SK-N-SH (cell line): ENCODE data around the gene ACTN2. TPM values are rescaled to one million over a fixed set of nuclear protein-coding genes. Genes with fewer than 3 reads are reported as not detected.

ENCODE experiments used
- CTCF ChIA-PET: fragments of 300-600, 350-600 bp; formaldehyde crosslinking; extraction: SDS; loops from one replicate; lab custom pipeline; 2021; lab: Yijun Ruan, JAX
- POLR2A ChIA-PET: fragments of 350-600 bp; sonication (Branson Sonifier 250); formaldehyde crosslinking; extraction: SDS; loops from one replicate; lab custom pipeline; 2020; ENCODE audit warnings: antibody characterized with exemption, inconsistent platforms; lab: Yijun Ruan, JAX
- DNase-seq: peaks from one replicate; pipeline ENCODE4 v3.0.0; 2012
- H2AFZ ChIP-seq: fragments of 200-600 bp; sonication (generic); 2 replicates; pipeline ENCODE4 v1.8.1; 2016; ENCODE audit warnings: antibody characterized with exemption, mild to moderate bottlenecking, low read depth
- H3F3A ChIP-seq: fragments of 200-600 bp; sonication (generic); replicated peaks from 2 replicates; pipeline ENCODE3; 2016; ENCODE audit warnings: antibody characterized with exemption, mild to moderate bottlenecking; ENCODE audit not compliant: insufficient read depth
- H3K27ac ChIP-seq, 2 experiments: fragments of 200-500 bp in 1 of 2; fragments of 200-600 bp in 1 of 2; sonication (Bioruptor generic) in 1 of 2; sonication (generic), shearing (Covaris generic) in 1 of 2; 2 replicates each; pipeline versions ENCODE4 v1.5.1 to v1.6.1; 2014 to 2016; ENCODE audit warnings: low read depth in 2 of 2, inconsistent platforms in 1 of 2, low read length in 1 of 2, mild to moderate bottlenecking in 1 of 2, mixed read lengths in 1 of 2
- H3K27me3 ChIP-seq: fragments of 200-600 bp; sonication (generic), shearing (Covaris generic); 2 replicates; pipeline ENCODE4 v1.6.1; 2016; ENCODE audit warnings: mixed run types; ENCODE audit not compliant: insufficient read depth
- H3K36me3 ChIP-seq, 2 experiments: fragments of 200-500 bp in 1 of 2; fragments of 200-600 bp in 1 of 2; sonication (Bioruptor generic) in 1 of 2; sonication (generic) in 1 of 2; replicated peaks in 1 of 2; 2 replicates each; pipeline versions ENCODE3 to v1.5.1; 2014 to 2016; ENCODE audit warnings: low read length in 1 of 2, mild to moderate bottlenecking in 1 of 2; ENCODE audit not compliant: insufficient read depth in 2 of 2, control insufficient read depth in 1 of 2
- H3K4me1 ChIP-seq, 2 experiments: fragments of 200-500 bp in 1 of 2; fragments of 200-600 bp in 1 of 2; sonication (Bioruptor generic) in 1 of 2; sonication (generic), shearing (Covaris generic) in 1 of 2; 2 replicates each; pipeline versions ENCODE4 v1.5.1 to v1.6.1; 2014 to 2016; ENCODE audit warnings: low read depth in 1 of 2, low read length in 1 of 2, mixed run types in 1 of 2; ENCODE audit not compliant: insufficient read depth in 2 of 2, control insufficient read depth in 1 of 2
- H3K4me2 ChIP-seq: fragments of 200-600 bp; sonication (generic), shearing (Covaris generic); 2 replicates; pipeline ENCODE4 v1.6.1; 2017; ENCODE audit warnings: mixed run types
- H3K4me3 ChIP-seq, 2 experiments: fragments of 200-500 bp in 1 of 2; fragments of 200-600 bp in 1 of 2; sonication (Bioruptor generic) in 1 of 2; sonication (generic), shearing (Covaris generic) in 1 of 2; 2 replicates each; pipeline versions ENCODE4 v1.5.1 to v1.8.1; 2014 to 2016; ENCODE audit warnings: low read depth in 2 of 2, inconsistent platforms in 1 of 2, low read length in 1 of 2, mild to moderate bottlenecking in 1 of 2, mixed read lengths in 1 of 2, moderate library complexity in 1 of 2
- H3K79me2 ChIP-seq: fragments of 200-600 bp; sonication (generic); 2 replicates; pipeline ENCODE4 v1.8.1; 2017; ENCODE audit warnings: mild to moderate bottlenecking; ENCODE audit not compliant: insufficient read depth
- H3K9ac ChIP-seq: fragments of 200-600 bp; sonication (generic); 2 replicates; pipeline ENCODE4 v1.6.1; 2017; ENCODE audit warnings: mixed run types
- H3K9me2 ChIP-seq: fragments of 200-600 bp; sonication (generic); 2 replicates; pipeline ENCODE4 v1.6.1; 2017; ENCODE audit warnings: mixed run types
- H3K9me3 ChIP-seq: fragments of 200-600 bp; sonication (generic); 2 replicates; pipeline ENCODE4 v1.6.1; 2017; ENCODE audit warnings: mixed run types, mild to moderate bottlenecking, moderate library complexity
- H4K20me1 ChIP-seq: fragments of 200-600 bp; sonication (generic); 2 replicates; pipeline ENCODE4 v1.6.1; 2017; ENCODE audit warnings: mild to moderate bottlenecking, mixed run types; ENCODE audit not compliant: insufficient read depth
- ELF1 ChIP-seq: IDR thresholded peaks from 2 replicates; pipeline ENCODE4 v1.4.0; 2012
- EP300 ChIP-seq, 2 experiments: IDR thresholded peaks; 2 replicates each; pipeline versions ENCODE4 v1.4.0 to v1.6.1; 2012; ENCODE audit warnings: borderline replicate concordance in 1 of 2, low read depth in 1 of 2, low read length in 1 of 2
- FOSL2 ChIP-seq: IDR thresholded peaks from 2 replicates; pipeline ENCODE4 v1.4.0; 2012; ENCODE audit warnings: low read depth, mild to moderate bottlenecking, moderate library complexity, borderline replicate concordance
- FOXJ3 ChIP-seq: sonication (generic); formaldehyde crosslinking; IDR thresholded peaks from 2 replicates; pipeline ENCODE4 v1.5.1; 2020; ENCODE audit warnings: mild to moderate bottlenecking, missing genetic modification reagents
- FOXM1 ChIP-seq: IDR thresholded peaks from 2 replicates; pipeline ENCODE4 v1.4.0; 2012; ENCODE audit warnings: low read depth, mild to moderate bottlenecking
- GATA2 ChIP-seq: sonication (generic); formaldehyde crosslinking; IDR thresholded peaks from 2 replicates; pipeline ENCODE4 v1.5.0; 2020; ENCODE audit warnings: mild to moderate bottlenecking, missing genetic modification reagents
- JUND ChIP-seq: IDR thresholded peaks from 2 replicates; pipeline ENCODE4 v1.4.0; 2012
- MXI1 ChIP-seq: IDR thresholded peaks from 2 replicates; pipeline ENCODE4 v1.6.1; 2012; ENCODE audit warnings: mild to moderate bottlenecking, low read depth, low read length, improper control_type of control experiment
- POLR2AphosphoS5 ChIP-seq: IDR thresholded peaks from 2 replicates; pipeline ENCODE4 v1.6.1; 2012; ENCODE audit warnings: low read depth, low read length
- RCOR1 ChIP-seq: fragments of 150-350 bp; IDR thresholded peaks from 2 replicates; pipeline ENCODE4 v1.6.1; 2017; ENCODE audit warnings: antibody characterized with exemption, low read length
- TAF1 ChIP-seq: IDR thresholded peaks from 2 replicates; pipeline ENCODE4 v1.6.1; 2012; ENCODE audit warnings: low read depth, mild to moderate bottlenecking, low read length, moderate library complexity, borderline replicate concordance
- TCF12 ChIP-seq: IDR thresholded peaks from 2 replicates; pipeline ENCODE4 v1.4.0; 2012
- WGBS: methylation state at CpG from one replicate; pipeline ENCODE4 v1.1.6; 2017; ENCODE audit warnings: low lambda C conversion rate; 5-methylcytosine and 5-hydroxymethylcytosine counted together
- polyA plus RNA-seq, 3 experiments: library from polyadenylated mRNA; depleted of rRNA; stranded (reverse); fragments of >200 nt; gene quantifications; 2 replicates each; pipeline ENCODE4 v1.2.3, GENCODE V29; 2012
- TF ChIP-seq, protein P1 (sequence below): IDR thresholded peaks from 2 replicates; pipeline ENCODE4 v1.6.1; 2012; ENCODE audit warnings: mild to moderate bottlenecking, low read depth, low read length, moderate library complexity
- TF ChIP-seq, protein P2 (sequence below): fragments of 150-350 bp; IDR thresholded peaks from 2 replicates; pipeline ENCODE4 v1.6.1; 2017; ENCODE audit warnings: antibody characterized with exemption, low read length, low read depth, borderline replicate concordance
- TF ChIP-seq, protein P3 (sequence below): IDR thresholded peaks from 2 replicates; pipeline ENCODE4 v1.4.0; 2012; ENCODE audit warnings: low read depth

ACTN2 gene
- polyA plus RNA-seq, 1 of the 3 experiments (the other 2 are of a cell fraction) = 0.15 TPM

DNA sequence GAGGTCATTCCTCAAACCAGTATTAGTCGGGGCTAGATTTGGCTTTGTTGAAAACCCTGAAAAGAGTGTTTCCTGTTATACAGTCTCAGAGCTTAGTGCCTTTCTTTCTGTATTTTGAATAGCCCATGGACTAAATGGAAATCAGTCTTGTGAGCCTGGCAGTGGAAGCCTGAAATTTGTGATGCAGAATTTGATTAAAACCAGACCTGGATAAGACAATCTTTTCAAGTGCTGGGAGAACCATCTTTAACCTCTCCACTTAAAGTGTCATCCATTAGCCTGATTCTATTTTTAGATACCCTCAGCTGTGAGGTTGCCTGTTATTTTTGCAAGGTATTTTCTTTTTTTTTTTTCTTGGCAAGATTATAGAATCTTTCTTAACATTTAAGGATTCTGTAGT, 19.5 kb downstream of the ACTN2 start:
- H4K20me1 ChIP-seq = no peaks in the 10 kb centered on the region
- WGBS = 6% methylated on average over 1 of the region's 1 CpG
- H3K4me1 ChIP-seq = peaks cover 7 to 8% of the 10 kb centered on the region in 2 experiments; a peak in 3 of 4 replicates
- peak overlapping the region in 1 of 2 experiments; percentile 39; a peak in 2 of 4 replicates for H3K27ac ChIP-seq
- no peaks in the 10 kb centered on the region for H3K36me3 ChIP-seq
- ChIA-PET POLR2A (interaction anchor here (1.2 kb wide), 1 partner anchor 101 kb away, joined by 3 read pairs; the partner anchor contains the start of gene HEATR1), CTCF (no interaction called here)
- H2AFZ ChIP-seq = no peak overlapping the region
- peak; percentile 42 for DNase-seq
- H3K9ac ChIP-seq = no peak overlapping the region
- no peaks in the 10 kb centered on the region for H3F3A ChIP-seq
- no peaks in the 10 kb centered on the region for H3K79me2 ChIP-seq
- TF ChIP-seq FOXM1 (no peak), EP300 (IDR thresholded peaks at IDR 0.05; ENCODE audit: borderline replicate concordance in 1 of 2, low read depth in 1 of 2, low read length in 1 of 2) (peak in 1 of 2 experiments; percentile 45; a peak in 1 of 4 replicates), GATA2 (CRISPR knock-in tag) (peak; percentile 27; the same call in 1 of the 2 replicates), RCOR1 (peak; percentile 25; the same call in 1 of the 2 replicates), TCF12 (peak; percentile 4; the same call in 1 of the 2 replicates)
- TF ChIP-seq, protein P1, sequence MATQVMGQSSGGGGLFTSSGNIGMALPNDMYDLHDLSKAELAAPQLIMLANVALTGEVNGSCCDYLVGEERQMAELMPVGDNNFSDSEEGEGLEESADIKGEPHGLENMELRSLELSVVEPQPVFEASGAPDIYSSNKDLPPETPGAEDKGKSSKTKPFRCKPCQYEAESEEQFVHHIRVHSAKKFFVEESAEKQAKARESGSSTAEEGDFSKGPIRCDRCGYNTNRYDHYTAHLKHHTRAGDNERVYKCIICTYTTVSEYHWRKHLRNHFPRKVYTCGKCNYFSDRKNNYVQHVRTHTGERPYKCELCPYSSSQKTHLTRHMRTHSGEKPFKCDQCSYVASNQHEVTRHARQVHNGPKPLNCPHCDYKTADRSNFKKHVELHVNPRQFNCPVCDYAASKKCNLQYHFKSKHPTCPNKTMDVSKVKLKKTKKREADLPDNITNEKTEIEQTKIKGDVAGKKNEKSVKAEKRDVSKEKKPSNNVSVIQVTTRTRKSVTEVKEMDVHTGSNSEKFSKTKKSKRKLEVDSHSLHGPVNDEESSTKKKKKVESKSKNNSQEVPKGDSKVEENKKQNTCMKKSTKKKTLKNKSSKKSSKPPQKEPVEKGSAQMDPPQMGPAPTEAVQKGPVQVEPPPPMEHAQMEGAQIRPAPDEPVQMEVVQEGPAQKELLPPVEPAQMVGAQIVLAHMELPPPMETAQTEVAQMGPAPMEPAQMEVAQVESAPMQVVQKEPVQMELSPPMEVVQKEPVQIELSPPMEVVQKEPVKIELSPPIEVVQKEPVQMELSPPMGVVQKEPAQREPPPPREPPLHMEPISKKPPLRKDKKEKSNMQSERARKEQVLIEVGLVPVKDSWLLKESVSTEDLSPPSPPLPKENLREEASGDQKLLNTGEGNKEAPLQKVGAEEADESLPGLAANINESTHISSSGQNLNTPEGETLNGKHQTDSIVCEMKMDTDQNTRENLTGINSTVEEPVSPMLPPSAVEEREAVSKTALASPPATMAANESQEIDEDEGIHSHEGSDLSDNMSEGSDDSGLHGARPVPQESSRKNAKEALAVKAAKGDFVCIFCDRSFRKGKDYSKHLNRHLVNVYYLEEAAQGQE = no peak
- no peak overlapping the region for H3K4me3 ChIP-seq
- no peak overlapping the region for H3K4me2 ChIP-seq
- no peaks in the 10 kb centered on the region for H3K27me3 ChIP-seq
- no peaks in the 10 kb centered on the region for H3K9me2 ChIP-seq
- H3K9me3 ChIP-seq = no peaks in the 10 kb centered on the region

DNA sequence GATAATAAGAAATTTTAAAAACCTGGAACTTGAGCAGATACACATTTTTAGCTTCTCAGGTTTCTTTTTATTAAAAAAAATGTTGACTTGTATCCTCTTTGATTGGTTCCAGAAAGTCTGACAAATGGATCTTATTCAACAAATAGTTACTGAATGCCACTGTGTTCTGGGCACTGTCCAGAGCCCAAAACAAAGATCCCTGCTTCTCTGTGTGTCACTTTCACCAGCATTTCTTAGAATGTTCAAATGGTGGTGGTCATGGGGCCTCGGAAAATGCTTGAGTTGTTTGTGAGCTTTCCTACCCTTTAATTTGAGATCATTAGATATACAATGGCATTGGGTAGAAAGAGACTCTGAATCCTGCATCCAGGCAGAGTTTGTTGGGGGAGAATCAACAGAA, 19.9 kb downstream of the ACTN2 start:
- TF ChIP-seq, protein P2, sequence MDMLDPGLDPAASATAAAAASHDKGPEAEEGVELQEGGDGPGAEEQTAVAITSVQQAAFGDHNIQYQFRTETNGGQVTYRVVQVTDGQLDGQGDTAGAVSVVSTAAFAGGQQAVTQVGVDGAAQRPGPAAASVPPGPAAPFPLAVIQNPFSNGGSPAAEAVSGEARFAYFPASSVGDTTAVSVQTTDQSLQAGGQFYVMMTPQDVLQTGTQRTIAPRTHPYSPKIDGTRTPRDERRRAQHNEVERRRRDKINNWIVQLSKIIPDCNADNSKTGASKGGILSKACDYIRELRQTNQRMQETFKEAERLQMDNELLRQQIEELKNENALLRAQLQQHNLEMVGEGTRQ = no peak
- TF ChIP-seq FOXM1 (no peak), POLR2AphosphoS5 (no peak), FOXJ3 (CRISPR knock-in tag) (no peak), TAF1 (no peak), FOSL2 (no peak), EP300 (IDR thresholded peaks at IDR 0.05; ENCODE audit: borderline replicate concordance in 1 of 2, low read depth in 1 of 2, low read length in 1 of 2) (no peak), MXI1 (no peak), ELF1 (no peak), JUND (no peak)
- TF ChIP-seq, protein P3, sequence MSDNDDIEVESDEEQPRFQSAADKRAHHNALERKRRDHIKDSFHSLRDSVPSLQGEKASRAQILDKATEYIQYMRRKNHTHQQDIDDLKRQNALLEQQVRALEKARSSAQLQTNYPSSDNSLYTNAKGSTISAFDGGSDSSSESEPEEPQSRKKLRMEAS = no peak
- TF ChIP-seq, all 33 proteins: peak for 0
- ChIA-PET POLR2A (interaction anchor here (1.2 kb wide), 1 partner anchor 102 kb away, joined by 3 read pairs; the partner anchor contains the start of gene HEATR1), CTCF (no interaction called here)
- H3K27ac ChIP-seq = no peak overlapping the region
- no peak overlapping the region for H3K9ac ChIP-seq
- no peak for DNase-seq
- WGBS = 13% methylated on average over 1 of the region's 1 CpG
- peaks cover 7 to 8% of the 10 kb centered on the region in 2 experiments; a peak in 3 of 4 replicates for H3K4me1 ChIP-seq
- H3K4me2 ChIP-seq = no peak overlapping the region
- H4K20me1 ChIP-seq = no peaks in the 10 kb centered on the region
- H3K9me3 ChIP-seq = no peaks in the 10 kb centered on the region
- H3K4me3 ChIP-seq = no peak overlapping the region
- no peaks in the 10 kb centered on the region for H3K27me3 ChIP-seq
- H3F3A ChIP-seq = no peaks in the 10 kb centered on the region
- no peak overlapping the region for H2AFZ ChIP-seq
- no peaks in the 10 kb centered on the region for H3K9me2 ChIP-seq
- no peaks in the 10 kb centered on the region for H3K79me2 ChIP-seq
- H3K36me3 ChIP-seq = no peaks in the 10 kb centered on the region
